HCT116 (cell line): Measurements from ENCODE around the gene MAN1A1. TPM values are rescaled to one million over a fixed set of nuclear protein-coding genes. Genes with fewer than 3 reads are reported as not detected.

Experiments used
- ATAC-seq: fragments of 200-7000 bp; cut with Tn5 transposase; 2 replicates; pipeline ENCODE4 v1.9.1; 2020; ENCODE audit warnings: mild to moderate bottlenecking, moderate library complexity
- BruUV-seq: library from RNA; stranded (reverse); fragments of 400-500 nt; replicated peaks from 2 replicates; lab custom pipeline; 2021; lab: Mats Ljungman, UMichigan
- CTCF ChIA-PET: fragments of 300-600 bp; sonication (Branson Sonifier 250); formaldehyde crosslinking; loops from one replicate; lab custom pipeline; 2021; ENCODE audit warnings: antibody characterized with exemption; lab: Charles Lee
- POLR2A ChIA-PET: fragments of 300-600, 350-600 bp; sonication (Branson Sonifier 250); formaldehyde crosslinking; loops from one replicate; lab custom pipeline; 2021; ENCODE audit warnings: antibody characterized with exemption; lab: Charles Lee
- RAD21 ChIA-PET, 2 experiments: fragments of 300-600 bp; sonication (Branson Sonifier 250); formaldehyde crosslinking; loops; one replicate each; lab custom pipeline; 2023; ENCODE audit warnings: low total read pairs in 2 of 2; ENCODE audit not compliant: uncharacterized antibody in 2 of 2, unreplicated experiment in 2 of 2, low non-redundant PET in 1 of 2; lab: Charles Lee
- DNase-seq: peaks from one replicate; pipeline ENCODE4 v3.0.0-alpha.2; 2010; ENCODE audit warnings: low read depth, low spot score
- H2AFZ ChIP-seq: fragments of 200-600 bp; shearing (Covaris generic), sonication (generic); 2 replicates; pipeline ENCODE4 v1.6.1; 2017; ENCODE audit warnings: low read depth, mixed run types, mixed read lengths, antibody characterized with exemption, low read length; ENCODE audit not compliant: poor library complexity, severe bottlenecking
- H3K27ac ChIP-seq: 2 replicates; pipeline ENCODE4 v1.5.1; 2012; ENCODE audit warnings: low read depth, low read length
- H3K27me3 ChIP-seq: fragments of 200-600 bp; sonication (generic); 2 replicates; pipeline ENCODE4 v1.6.1; 2016; ENCODE audit warnings: mixed run types, low read length, mixed read lengths; ENCODE audit not compliant: insufficient read depth
- H3K36me3 ChIP-seq, 2 experiments: fragments of 200-500 bp in 1 of 2; fragments of 200-600 bp in 1 of 2; sonication (Bioruptor generic) in 1 of 2; sonication (generic) in 1 of 2; 2 replicates each; pipeline versions ENCODE4 v1.5.1 to v1.6.1; 2014 to 2016; ENCODE audit warnings: low read length in 2 of 2, inconsistent platforms in 1 of 2, mixed read lengths in 1 of 2, mixed run types in 1 of 2; ENCODE audit not compliant: insufficient read depth in 2 of 2, control insufficient read depth in 1 of 2
- H3K4me1 ChIP-seq, 2 experiments: fragments of 200-600 bp in 1 of 2; sonication (generic) in 1 of 2; 2 replicates each; pipeline versions ENCODE4 v1.5.1 to v1.6.1; 2012 to 2017; ENCODE audit warnings: low read length in 2 of 2, inconsistent platforms in 1 of 2, mild to moderate bottlenecking in 1 of 2, mixed read lengths in 1 of 2, mixed run types in 1 of 2, moderate library complexity in 1 of 2; ENCODE audit not compliant: insufficient read depth in 2 of 2, control insufficient read depth in 1 of 2
- H3K4me2 ChIP-seq: fragments of 200-600 bp; sonication (generic); 2 replicates; pipeline ENCODE4 v1.6.1; 2017; ENCODE audit warnings: mixed run types, low read length, mixed read lengths
- H3K4me3 ChIP-seq, 2 experiments: fragments of 200-600 bp in 1 of 2; sonication (generic) in 1 of 2; replicated peaks in 1 of 2; 2 replicates each; pipeline ENCODE4 v1.5.1; 2011 to 2016; ENCODE audit warnings: low read length in 2 of 2, control low read depth in 1 of 2, low read depth in 1 of 2, mild to moderate bottlenecking in 1 of 2, mixed read lengths in 1 of 2, mixed run types in 1 of 2
- H3K79me2 ChIP-seq: fragments of 200-600 bp; sonication (generic); 2 replicates; pipeline ENCODE4 v1.6.1; 2017; ENCODE audit warnings: mild to moderate bottlenecking, mixed run types, low read length, moderate library complexity, mixed read lengths; ENCODE audit not compliant: insufficient read depth
- H3K9ac ChIP-seq: fragments of 200-600 bp; sonication (generic); 2 replicates; pipeline ENCODE4 v1.6.1; 2016; ENCODE audit warnings: low read length, mixed read lengths
- H3K9me2 ChIP-seq: fragments of 200-600 bp; sonication (generic), shearing (Covaris generic); 2 replicates; pipeline ENCODE4 v1.6.1; 2017; ENCODE audit warnings: mixed run types, mild to moderate bottlenecking, moderate library complexity; ENCODE audit not compliant: insufficient read depth
- H3K9me3 ChIP-seq, 2 experiments: fragments of 200-500 bp in 1 of 2; fragments of 200-600 bp in 1 of 2; sonication (Bioruptor generic) in 1 of 2; sonication (generic) in 1 of 2; 2 replicates each; pipeline ENCODE4 v1.6.1; 2014 to 2017; ENCODE audit warnings: low read length in 2 of 2, mixed read lengths in 2 of 2, inconsistent platforms in 1 of 2, low read depth in 1 of 2, mild to moderate bottlenecking in 1 of 2, mixed run types in 1 of 2, moderate library complexity in 1 of 2; ENCODE audit not compliant: control insufficient read depth in 1 of 2, insufficient read depth in 1 of 2
- H4K20me1 ChIP-seq: fragments of 200-600 bp; sonication (generic), shearing (Covaris generic); 2 replicates; pipeline ENCODE4 v1.6.1; 2017; ENCODE audit warnings: mixed run types, mild to moderate bottlenecking, moderate library complexity; ENCODE audit not compliant: insufficient read depth
- CTCF ChIP-seq, 3 experiments: fragments of 200-600 bp in 1 of 3; sonication (generic) in 1 of 3; IDR thresholded peaks in 2 of 3; conservative IDR thresholded peaks in 1 of 3; 2 replicates each; pipeline ENCODE4 v1.5.1; 2012 to 2017; ENCODE audit warnings: low read depth in 2 of 3, low read length in 2 of 3, antibody characterized with exemption in 1 of 3, borderline replicate concordance in 1 of 3, control low read depth in 1 of 3, mild to moderate bottlenecking in 1 of 3, mixed read lengths in 1 of 3, mixed run types in 1 of 3, moderate library complexity in 1 of 3; ENCODE audit not compliant: insufficient read depth in 1 of 3
- EZH2 ChIP-seq: fragments of 200-600 bp; sonication (generic); IDR thresholded peaks from 2 replicates; pipeline ENCODE4 v1.6.1; 2017; ENCODE audit warnings: antibody characterized with exemption, mixed run types
- FOSL1 ChIP-seq: IDR thresholded peaks from 2 replicates; pipeline ENCODE4 v1.6.1; 2012; ENCODE audit warnings: low read depth
- POLR2AphosphoS5 ChIP-seq: IDR thresholded peaks from 2 replicates; pipeline ENCODE4 v1.6.1; 2011; ENCODE audit warnings: mild to moderate bottlenecking, low read depth, low read length, moderate library complexity
- SIN3A ChIP-seq: IDR thresholded peaks from 2 replicates; pipeline ENCODE4 v1.6.1; 2012; ENCODE audit warnings: low read depth
- SP1 ChIP-seq: IDR thresholded peaks from 2 replicates; pipeline ENCODE4 v1.6.1; 2012; ENCODE audit warnings: low read depth
- SRF ChIP-seq: IDR thresholded peaks from 2 replicates; pipeline ENCODE4 v1.6.1; 2012; ENCODE audit warnings: low read depth
- ZFX ChIP-seq: fragments of 450-650 bp; IDR thresholded peaks from 2 replicates; pipeline ENCODE4 v1.6.1; 2017
- intact Hi-C: fragments of 100-400 bp; cut with micrococcal nuclease; formaldehyde crosslinking; loops from 2 replicates; pipeline ENCODE4 v1.10.0; 2022
- total RNA-seq: library from RNA; stranded (reverse); gene quantifications from one replicate; pipeline ENCODE4 v1.2.1, GENCODE V29; 2021; ENCODE audit not compliant: unreplicated experiment
- TF ChIP-seq, protein P1 (sequence below): IDR thresholded peaks from 2 replicates; pipeline ENCODE4 v1.6.1; 2012
- TF ChIP-seq, protein P2 (sequence below): IDR thresholded peaks from 2 replicates; pipeline ENCODE4 v1.6.1; 2011; ENCODE audit warnings: mild to moderate bottlenecking, low read length, moderate library complexity; ENCODE audit not compliant: insufficient replicate concordance; ENCODE audit errors: extremely low read depth
- TF ChIP-seq, protein P3 (sequence below): IDR thresholded peaks from 2 replicates; pipeline ENCODE4 v1.6.1; 2012; ENCODE audit warnings: low read depth

MAN1A1 gene
- total RNA-seq, 1 experiment from 2014 or later = 46.0 TPM

DNA sequence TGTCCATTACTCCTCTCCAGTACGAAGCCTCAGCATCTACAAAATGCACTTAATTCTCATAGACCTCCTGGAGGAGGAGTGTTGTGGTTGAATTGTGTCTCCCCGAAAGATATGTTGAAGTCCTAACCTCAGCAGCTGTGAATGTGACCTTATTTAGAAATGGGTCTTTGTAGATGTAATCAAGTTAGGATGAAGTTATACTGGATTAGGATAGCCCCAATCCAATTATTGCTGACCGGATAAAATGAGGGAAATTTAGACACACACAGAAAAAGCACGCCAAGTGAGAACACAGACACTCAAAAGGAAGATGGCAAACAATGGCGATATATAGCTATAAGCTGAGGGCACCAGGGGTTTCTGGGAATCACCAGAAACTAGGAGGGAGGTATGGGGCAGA is 206.9 kb downstream of the MAN1A1 start:
- H3K9me2 ChIP-seq = no peaks in the 10 kb centered on the region
- TF ChIP-seq, protein P1, sequence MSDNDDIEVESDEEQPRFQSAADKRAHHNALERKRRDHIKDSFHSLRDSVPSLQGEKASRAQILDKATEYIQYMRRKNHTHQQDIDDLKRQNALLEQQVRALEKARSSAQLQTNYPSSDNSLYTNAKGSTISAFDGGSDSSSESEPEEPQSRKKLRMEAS = no peak
- TF ChIP-seq SIN3A = no peak
- no peak for TF ChIP-seq ZFX
- no peak for TF ChIP-seq POLR2AphosphoS5
- BruUV-seq = no TSS peak
- H3K9me3 ChIP-seq = no peaks in the 10 kb centered on the region
- no peak for ATAC-seq
- H3K36me3 ChIP-seq = no peaks in the 10 kb centered on the region
- DNase-seq = no peak
- H3K27ac ChIP-seq = no peak overlapping the region
- no peak overlapping the region for H3K4me2 ChIP-seq
- intact Hi-C loops = loop anchor here (10.0 kb wide), 1 partner anchor 1232 kb away; no protein-coding TSS in a partner anchor
- ChIA-PET POLR2A (no interaction called here), RAD21 (no interaction called here), CTCF (interaction anchor here (0.9 kb wide), 1 partner anchor 13 kb away, joined by 4 read pairs; no protein-coding TSS in a partner anchor)
- H3K4me1 ChIP-seq = peaks cover 26 to 29% of the 10 kb centered on the region in 2 experiments
- no peaks in the 10 kb centered on the region for H3K79me2 ChIP-seq
- H3K4me3 ChIP-seq = no peak overlapping the region
- H3K9ac ChIP-seq = no peak overlapping the region
- H3K27me3 ChIP-seq = no peaks in the 10 kb centered on the region
- no peaks in the 10 kb centered on the region for H4K20me1 ChIP-seq
- H2AFZ ChIP-seq = no peak overlapping the region

- H3K9me2 ChIP-seq = no peaks in the 10 kb centered on the region
- no peaks in the 10 kb centered on the region for H4K20me1 ChIP-seq
- no peak overlapping the region for H3K27ac ChIP-seq
- no peak for ATAC-seq
- DNase-seq = no peak
- no peak overlapping the region for H3K4me3 ChIP-seq
- H3K27me3 ChIP-seq = no peaks in the 10 kb centered on the region
- no peak overlapping the region for H3K4me2 ChIP-seq
- H3K79me2 ChIP-seq = no peaks in the 10 kb centered on the region
- H3K36me3 ChIP-seq = no peaks in the 10 kb centered on the region
- no peak overlapping the region for H2AFZ ChIP-seq
- no peaks in the 10 kb centered on the region for H3K9me3 ChIP-seq
- ChIA-PET RAD21 (no interaction called here), CTCF (interaction anchor here (0.9 kb wide), 1 partner anchor 13 kb away, joined by 4 read pairs; no protein-coding TSS in a partner anchor), POLR2A (no interaction called here)
- H3K4me1 ChIP-seq = peaks cover 21 to 28% of the 10 kb centered on the region in 2 experiments
- H3K9ac ChIP-seq = no peak overlapping the region
- BruUV-seq = no TSS peak
- intact Hi-C loops = loop anchor here (10.0 kb wide), 1 partner anchor 1233 kb away; no protein-coding TSS in a partner anchor
- no peak for TF ChIP-seq EZH2
- no peak for TF ChIP-seq FOSL1
- TF ChIP-seq, protein P2, sequence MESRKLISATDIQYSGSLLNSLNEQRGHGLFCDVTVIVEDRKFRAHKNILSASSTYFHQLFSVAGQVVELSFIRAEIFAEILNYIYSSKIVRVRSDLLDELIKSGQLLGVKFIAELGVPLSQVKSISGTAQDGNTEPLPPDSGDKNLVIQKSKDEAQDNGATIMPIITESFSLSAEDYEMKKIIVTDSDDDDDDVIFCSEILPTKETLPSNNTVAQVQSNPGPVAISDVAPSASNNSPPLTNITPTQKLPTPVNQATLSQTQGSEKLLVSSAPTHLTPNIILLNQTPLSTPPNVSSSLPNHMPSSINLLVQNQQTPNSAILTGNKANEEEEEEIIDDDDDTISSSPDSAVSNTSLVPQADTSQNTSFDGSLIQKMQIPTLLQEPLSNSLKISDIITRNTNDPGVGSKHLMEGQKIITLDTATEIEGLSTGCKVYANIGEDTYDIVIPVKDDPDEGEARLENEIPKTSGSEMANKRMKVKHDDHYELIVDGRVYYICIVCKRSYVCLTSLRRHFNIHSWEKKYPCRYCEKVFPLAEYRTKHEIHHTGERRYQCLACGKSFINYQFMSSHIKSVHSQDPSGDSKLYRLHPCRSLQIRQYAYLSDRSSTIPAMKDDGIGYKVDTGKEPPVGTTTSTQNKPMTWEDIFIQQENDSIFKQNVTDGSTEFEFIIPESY = no peak
- no peak for TF ChIP-seq SRF
- no peak for TF ChIP-seq CTCF (IDR thresholded peaks at IDR 0.05 in 2 of 3, conservative IDR thresholded peaks at IDR 0.05 in 1 of 3; ENCODE audit: borderline replicate concordance in 1 of 3, insufficient read depth in 1 of 3, low read depth in 2 of 3, low read length in 2 of 3)
- TF ChIP-seq SP1 = no peak
- TF ChIP-seq, protein P1 = no peak
- TF ChIP-seq, protein P3, sequence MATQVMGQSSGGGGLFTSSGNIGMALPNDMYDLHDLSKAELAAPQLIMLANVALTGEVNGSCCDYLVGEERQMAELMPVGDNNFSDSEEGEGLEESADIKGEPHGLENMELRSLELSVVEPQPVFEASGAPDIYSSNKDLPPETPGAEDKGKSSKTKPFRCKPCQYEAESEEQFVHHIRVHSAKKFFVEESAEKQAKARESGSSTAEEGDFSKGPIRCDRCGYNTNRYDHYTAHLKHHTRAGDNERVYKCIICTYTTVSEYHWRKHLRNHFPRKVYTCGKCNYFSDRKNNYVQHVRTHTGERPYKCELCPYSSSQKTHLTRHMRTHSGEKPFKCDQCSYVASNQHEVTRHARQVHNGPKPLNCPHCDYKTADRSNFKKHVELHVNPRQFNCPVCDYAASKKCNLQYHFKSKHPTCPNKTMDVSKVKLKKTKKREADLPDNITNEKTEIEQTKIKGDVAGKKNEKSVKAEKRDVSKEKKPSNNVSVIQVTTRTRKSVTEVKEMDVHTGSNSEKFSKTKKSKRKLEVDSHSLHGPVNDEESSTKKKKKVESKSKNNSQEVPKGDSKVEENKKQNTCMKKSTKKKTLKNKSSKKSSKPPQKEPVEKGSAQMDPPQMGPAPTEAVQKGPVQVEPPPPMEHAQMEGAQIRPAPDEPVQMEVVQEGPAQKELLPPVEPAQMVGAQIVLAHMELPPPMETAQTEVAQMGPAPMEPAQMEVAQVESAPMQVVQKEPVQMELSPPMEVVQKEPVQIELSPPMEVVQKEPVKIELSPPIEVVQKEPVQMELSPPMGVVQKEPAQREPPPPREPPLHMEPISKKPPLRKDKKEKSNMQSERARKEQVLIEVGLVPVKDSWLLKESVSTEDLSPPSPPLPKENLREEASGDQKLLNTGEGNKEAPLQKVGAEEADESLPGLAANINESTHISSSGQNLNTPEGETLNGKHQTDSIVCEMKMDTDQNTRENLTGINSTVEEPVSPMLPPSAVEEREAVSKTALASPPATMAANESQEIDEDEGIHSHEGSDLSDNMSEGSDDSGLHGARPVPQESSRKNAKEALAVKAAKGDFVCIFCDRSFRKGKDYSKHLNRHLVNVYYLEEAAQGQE = no peak
Measured at GRCh38 chr6:119142041-119142440, 207.5 kb downstream of the MAN1A1 start.
